Neutrophil (primary cell): Measurements from ENCODE around the gene SLC22A2.

Experiments used
- H3K27ac ChIP-seq: fragments of 200-600 bp; sonication (generic); 2 replicates; pipeline ENCODE4 v1.5.1; 2016; ENCODE audit warnings: mild to moderate bottlenecking, moderate library complexity
- H3K27me3 ChIP-seq: fragments of 200-600 bp; sonication (generic); 2 replicates; pipeline ENCODE4 v1.6.0; 2016; ENCODE audit warnings: mild to moderate bottlenecking
- H3K36me3 ChIP-seq: fragments of 200-600 bp; sonication (generic); 2 replicates; pipeline ENCODE4 v1.5.1; 2017
- H3K4me1 ChIP-seq, 2 experiments: fragments of 200-600 bp in 1 of 2; sonication (generic) in 1 of 2; 1 replicate in 1 of 2; 2 replicates in 1 of 2; pipeline versions ENCODE4 v1.5.1 to v1.6.1; 2013 to 2016; ENCODE audit warnings: low read depth in 1 of 2, low read length in 1 of 2, mild to moderate bottlenecking in 1 of 2, moderate library complexity in 1 of 2; ENCODE audit not compliant: control insufficient read depth in 1 of 2, insufficient read depth in 1 of 2
- H3K4me3 ChIP-seq, 2 experiments: fragments of 200-600 bp in 1 of 2; sonication (generic) in 1 of 2; 1 replicate in 1 of 2; 2 replicates in 1 of 2; pipeline ENCODE4 v1.5.1; 2013 to 2016; ENCODE audit warnings: low read depth in 1 of 2, low read length in 1 of 2, mild to moderate bottlenecking in 1 of 2, moderate library complexity in 1 of 2
- H3K9me3 ChIP-seq: fragments of 200-600 bp; sonication (generic); 2 replicates; pipeline ENCODE4 v1.5.1; 2016
- CTCF ChIP-seq: fragments of 200-600 bp; sonication (generic); IDR thresholded peaks from 2 replicates; pipeline ENCODE4 v1.5.1; 2016; ENCODE audit warnings: antibody characterized with exemption

SLC22A2 gene

GRCh38 chr6:160269771-160270170, 11.2 kb upstream of the SLC22A2 start:
- Histone ChIP-seq H3K36me3 (no peaks in the 10 kb centered on the region), H3K4me1 (no peaks in the 10 kb centered on the region), H3K27ac (no peak overlapping the region), H3K27me3 (no peaks in the 10 kb centered on the region), H3K9me3 (no peaks in the 10 kb centered on the region), H3K4me3 (no peak overlapping the region)
- no peak for TF ChIP-seq CTCF

GRCh38 chr6:160269023-160269521, 10.5 kb upstream of the SLC22A2 start:
- Histone ChIP-seq H3K9me3 (no peaks in the 10 kb centered on the region), H3K4me1 (no peaks in the 10 kb centered on the region), H3K27me3 (no peaks in the 10 kb centered on the region), H3K27ac (no peak overlapping the region), H3K4me3 (no peak overlapping the region), H3K36me3 (no peaks in the 10 kb centered on the region)
- TF ChIP-seq CTCF, result no peak

- Histone ChIP-seq H3K27me3 (no peaks in the 10 kb centered on the region), H3K4me3 (no peak overlapping the region)
- no peak for TF ChIP-seq CTCF
These were observed 8.5 kb upstream of the SLC22A2 start for GRCh38 chr6:160267102-160267501.

GRCh38 chr6:160265869-160266476, 7.4 kb upstream of the SLC22A2 start:
- TF ChIP-seq CTCF, result no peak
- Histone ChIP-seq H3K27me3 (no peaks in the 10 kb centered on the region), H3K9me3 (no peaks in the 10 kb centered on the region), H3K36me3 (no peaks in the 10 kb centered on the region), H3K4me1 (no peaks in the 10 kb centered on the region), H3K27ac (no peak overlapping the region), H3K4me3 (no peak overlapping the region)

More at GRCh38 chr6:160267102-160267501, 8.5 kb upstream of the SLC22A2 start:
- no peaks in the 10 kb centered on the region for H3K36me3 ChIP-seq
- H3K4me1 ChIP-seq, result no peaks in the 10 kb centered on the region
- H3K27ac ChIP-seq, result no peak overlapping the region
- H3K9me3 ChIP-seq, result no peaks in the 10 kb centered on the region

GRCh38 chr6:160264061-160264612, 5.5 kb upstream of the SLC22A2 start:
- no peaks in the 10 kb centered on the region for H3K9me3 ChIP-seq
- no peak for TF ChIP-seq CTCF
- no peaks in the 10 kb centered on the region for H3K36me3 ChIP-seq
- no peaks in the 10 kb centered on the region for H3K4me1 ChIP-seq
- no peaks in the 10 kb centered on the region for H3K27me3 ChIP-seq
- H3K27ac ChIP-seq, result no peak overlapping the region
- no peak overlapping the region for H3K4me3 ChIP-seq
